CD4-positive, alpha-beta T cell treated with Interleukin-17A for 4 hours (primary cell): ENCODE data around the gene SOST.

Experiments
- DNase-seq: peaks from one replicate; pipeline ENCODE4 v3.0.0-alpha.2; 2020; ENCODE audit warnings: mixed read lengths

The SOST gene

DNA sequence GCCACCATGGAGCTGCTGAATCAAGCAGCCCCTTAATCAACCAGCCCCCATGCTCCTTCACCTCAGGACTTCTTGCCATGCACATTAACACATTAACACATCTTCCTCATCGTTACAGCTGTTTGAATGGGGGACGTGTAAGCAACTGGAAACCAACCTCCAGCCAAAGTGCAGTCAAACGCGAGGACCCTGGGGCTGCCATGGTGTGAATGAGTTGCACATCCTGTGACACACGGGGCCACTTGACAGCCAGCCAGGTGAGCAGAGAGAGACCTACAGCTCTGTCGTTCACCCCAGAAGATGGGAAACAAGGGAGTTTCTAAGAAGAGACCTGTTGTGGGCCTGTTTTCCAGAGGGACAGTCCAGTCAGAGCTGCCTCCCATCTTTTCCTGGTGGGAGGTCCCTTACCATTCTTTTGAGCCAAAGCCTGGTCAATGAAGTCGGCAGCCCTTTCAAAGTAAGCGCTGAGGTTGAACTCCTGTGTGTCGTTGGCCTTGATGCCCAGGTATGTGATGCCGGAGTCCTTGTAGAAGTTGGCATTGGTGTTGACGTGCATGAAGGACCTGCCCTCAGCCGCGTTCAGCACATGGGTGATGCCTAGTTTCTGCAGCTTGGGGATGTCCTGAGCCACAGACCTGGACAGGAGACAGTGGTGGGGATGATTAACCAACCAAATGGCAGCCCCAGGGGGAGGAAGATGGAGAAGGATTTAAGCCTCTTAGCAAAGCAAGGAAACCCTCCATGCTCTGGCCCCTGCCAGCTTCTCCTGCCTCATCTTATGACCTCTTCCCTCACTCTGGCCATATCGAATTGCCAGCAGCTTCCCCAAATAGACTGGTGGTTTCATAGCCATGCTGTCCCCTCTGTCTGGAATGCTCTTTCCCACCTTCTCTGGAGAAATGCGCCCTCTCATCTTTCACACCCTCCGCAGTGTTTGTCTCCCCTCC lies 16.0 kb upstream of the SOST start:
- no peak for DNase-seq

DNA sequence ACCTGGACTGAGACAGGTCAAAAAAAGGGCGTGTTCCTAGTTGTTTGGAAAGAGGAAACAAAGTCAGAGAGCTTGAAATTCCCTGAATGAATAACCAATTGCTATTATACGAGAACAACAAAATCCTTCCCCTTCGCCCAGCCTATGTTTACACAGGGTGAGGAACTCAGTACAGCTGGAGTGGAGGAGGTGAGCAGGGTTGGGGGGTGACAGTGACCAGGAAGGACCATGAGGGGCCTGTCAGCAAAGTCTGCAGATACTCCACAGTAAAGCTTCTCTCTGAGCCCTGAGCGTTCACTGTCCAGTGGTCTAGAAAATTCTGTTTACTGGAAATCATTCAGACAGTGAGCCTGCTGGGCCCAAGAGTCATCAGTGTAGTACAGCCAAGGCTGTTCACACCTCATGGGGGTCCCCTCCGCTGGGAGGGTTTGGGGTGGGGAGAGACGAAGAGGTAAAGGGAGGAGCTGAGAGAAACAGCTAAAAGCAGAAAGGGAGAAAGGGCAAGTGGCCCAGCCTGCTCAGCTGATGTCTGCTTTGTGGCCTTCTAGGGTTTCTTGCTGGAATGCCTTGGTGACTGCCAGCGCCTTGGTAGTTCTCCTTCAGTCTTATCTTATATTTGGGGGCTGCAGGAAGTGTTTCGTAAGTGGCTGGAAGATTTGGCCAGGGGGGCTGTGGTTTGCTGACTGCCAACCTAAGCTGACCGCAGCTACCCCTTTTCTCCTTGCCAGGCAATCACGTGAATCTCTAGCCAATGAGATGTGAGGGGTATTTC lies 14.5 kb upstream of the SOST start:
- DNase-seq, result no peak

DNA sequence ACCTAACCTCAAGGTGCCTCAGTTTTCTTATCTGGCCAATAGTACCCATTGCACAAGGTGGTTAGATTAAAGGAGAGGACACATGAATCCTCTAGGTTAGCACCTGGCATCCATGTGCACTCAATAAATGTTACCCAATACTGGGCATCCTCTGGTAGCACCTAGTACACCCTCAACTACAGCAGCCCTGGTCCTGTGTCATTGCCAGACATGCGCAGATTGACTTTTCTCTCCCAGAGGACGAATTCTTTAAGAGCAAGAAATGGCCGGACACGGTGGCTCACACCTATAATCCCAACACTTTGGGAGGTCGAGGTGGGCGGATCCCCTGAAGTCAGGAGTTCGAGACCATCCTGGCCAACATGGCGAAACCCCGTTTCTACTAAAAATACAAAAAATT lies 12.9 kb upstream of the SOST start:
- DNase-seq, result no peak

DNA sequence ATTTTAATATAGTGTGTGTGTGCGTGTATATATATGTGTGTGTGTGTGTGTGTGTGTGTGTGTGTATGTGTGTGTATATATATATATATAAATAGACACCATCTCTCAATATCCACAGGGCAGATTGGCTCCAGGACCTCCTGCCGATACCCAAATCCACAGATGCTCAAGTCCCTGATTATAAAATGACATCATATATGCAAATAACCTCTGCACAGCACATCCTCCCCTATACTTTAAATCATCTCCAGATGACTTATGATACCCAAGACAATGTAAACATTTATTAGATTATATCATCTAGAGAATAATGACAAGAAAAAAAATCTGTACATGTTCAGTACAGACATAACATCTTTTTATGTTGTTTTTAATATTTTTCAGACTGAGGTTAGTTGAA lies 12.4 kb upstream of the SOST start:
- DNase-seq, result no peak

DNA sequence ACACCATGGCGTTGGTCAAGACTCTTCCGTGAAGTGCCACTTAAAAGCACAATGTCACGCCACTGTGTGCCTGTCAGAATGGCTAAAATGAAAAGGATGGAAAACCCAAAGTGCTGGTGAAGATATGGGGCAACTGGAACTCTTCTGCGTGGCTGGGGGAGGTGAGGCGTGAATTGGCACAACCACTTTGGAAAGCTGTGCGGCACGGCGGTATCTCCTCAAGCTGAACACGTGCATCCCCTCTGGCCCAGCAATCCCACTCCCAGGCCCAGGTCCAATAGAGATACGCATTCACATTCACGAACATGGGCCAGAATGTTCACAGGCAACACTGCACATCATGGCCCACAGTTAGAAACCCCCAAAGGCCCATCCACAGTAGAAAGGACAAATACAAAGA lies 11.3 kb upstream of the SOST start:
- no peak for DNase-seq

DNA sequence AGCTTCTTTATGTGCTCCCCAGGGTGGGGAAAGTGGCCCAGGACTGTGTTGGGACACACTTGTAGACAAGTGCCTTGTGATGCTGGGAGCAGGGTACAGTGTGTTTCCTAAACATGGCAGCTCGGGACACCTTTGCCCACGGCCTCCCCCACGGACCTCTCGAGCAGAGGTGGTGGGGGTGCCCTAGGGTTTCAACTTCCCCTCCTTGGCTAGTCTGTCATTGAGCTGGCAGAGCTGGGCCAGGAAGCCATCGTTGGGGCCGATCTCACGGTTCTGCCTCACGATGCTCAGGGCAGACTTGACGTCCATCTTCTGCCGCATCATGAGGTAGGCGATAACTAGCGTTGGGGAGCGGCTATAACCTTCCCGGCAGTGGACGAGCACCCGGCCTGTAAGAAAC lies 10.8 kb upstream of the SOST start:
- no peak for DNase-seq

DNA sequence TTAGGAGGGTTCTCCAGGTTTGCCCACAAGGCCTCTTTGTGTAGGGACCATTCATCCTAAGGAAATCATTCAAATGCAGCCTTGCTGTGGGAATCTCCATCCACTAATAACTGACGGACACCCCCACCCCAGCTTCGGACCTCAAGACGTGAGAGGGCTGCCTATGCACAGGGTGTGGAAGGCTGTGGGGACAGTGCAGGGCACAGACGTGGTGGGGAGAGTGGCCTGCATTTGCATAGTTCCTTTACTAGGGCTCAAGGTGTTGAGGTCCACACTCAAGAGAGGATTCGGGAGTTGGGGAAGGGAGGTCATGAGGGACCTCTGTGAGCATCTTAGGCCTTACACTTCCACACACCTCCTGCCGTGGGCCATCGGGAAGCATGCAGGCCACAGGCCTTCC lies 10.4 kb upstream of the SOST start:
- no peak for DNase-seq

DNA sequence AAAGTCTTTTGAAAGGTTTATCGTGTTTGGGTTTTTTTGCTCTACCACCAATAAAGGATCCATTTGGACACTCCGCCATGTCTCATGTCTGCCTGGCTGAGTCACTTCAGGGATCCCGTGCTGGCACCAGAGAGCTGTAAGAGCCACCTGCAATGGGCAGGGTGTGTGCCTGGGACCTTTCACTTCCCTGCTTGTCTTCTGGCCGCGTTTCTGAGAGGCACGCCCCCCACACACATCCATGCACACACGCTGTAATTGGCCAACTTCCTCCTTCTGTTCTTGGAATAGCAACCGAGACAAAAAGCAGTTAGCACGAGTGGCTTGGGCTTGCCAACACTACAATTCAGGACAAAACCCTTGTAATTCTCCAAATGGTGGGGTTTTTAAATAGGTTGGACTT lies 9.8 kb upstream of the SOST start:
- DNase-seq, result no peak

DNA sequence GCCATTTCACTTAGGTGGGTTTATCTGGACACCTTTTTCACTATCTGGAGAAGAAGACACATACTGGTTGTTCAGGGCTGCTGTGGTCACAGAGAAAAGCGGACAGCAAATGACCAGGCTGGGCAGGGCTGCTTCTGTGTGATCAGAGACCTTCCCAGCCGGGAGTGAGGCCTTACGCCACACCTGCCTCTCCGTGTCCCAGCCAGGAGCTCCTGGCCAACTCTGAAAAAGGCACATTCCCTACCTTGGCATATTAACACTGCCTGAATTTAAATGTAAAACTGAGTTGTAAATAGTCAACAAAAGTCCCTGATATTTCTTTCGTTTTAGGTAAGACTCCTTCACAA lies 9.1 kb upstream of the SOST start:
- no peak for DNase-seq

DNA sequence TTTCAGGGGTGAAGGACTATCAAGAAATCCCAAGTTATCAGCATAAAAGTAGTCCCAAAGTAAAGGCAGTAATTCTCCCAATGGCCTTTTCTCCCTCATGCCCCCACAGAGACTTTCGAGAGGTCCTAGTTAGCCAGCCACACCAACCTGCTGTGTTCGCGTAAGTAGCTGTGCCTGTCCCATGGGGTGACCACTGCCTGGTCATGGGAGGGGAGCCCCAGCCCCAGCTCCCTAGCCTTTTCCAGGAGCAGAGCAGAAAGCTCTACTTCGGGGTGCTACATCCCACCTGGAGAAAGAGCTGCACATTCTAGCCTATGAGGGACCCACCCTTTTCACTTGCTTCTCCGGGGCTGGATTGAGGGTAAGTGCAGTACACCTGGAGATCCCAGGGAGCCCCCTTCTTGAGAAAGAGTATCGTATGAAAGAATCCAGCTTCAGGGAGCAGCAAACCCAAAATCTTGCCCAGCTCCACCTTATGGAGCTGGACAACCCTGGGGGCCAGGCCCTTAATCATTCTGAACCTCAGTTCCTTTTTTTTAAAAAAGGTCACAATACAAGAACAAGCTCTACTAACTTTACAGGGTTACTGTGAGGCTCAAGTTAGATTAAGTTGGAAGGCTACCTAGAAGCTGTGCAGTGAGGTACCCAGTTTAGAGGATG lies 8.6 kb upstream of the SOST start:
- no peak for DNase-seq

DNA sequence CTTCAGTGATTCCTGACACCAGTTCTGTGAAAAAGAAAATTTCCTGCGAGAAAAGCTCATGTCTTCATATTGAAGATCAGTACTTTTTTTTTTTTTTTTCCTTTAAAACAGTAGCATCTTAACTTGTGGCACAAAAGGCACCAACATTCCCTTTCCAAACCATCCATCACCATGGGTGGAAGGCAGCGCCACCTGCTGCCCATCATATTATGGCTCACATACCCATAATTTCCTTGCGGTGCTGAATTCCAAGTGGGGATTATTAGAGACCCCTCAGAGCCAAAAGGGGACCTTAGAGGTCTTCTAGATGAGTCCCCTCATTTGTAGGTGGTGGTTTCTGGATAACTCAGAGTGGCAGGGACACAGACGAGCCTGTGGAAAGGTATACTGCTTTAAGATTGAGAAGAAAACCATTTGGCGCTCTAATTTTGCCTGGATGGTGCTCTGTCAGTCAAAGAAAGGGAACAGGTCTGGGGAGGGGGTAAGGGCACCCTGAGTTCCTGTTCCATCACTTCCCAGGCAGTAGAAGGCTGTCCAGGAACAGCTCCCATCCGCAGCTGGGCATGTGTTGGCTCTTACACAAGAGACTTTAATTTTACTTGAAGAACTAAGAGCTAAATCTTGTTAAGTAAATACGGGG lies 7.9 kb upstream of the SOST start:
- peak; percentile 68 for DNase-seq

DNA sequence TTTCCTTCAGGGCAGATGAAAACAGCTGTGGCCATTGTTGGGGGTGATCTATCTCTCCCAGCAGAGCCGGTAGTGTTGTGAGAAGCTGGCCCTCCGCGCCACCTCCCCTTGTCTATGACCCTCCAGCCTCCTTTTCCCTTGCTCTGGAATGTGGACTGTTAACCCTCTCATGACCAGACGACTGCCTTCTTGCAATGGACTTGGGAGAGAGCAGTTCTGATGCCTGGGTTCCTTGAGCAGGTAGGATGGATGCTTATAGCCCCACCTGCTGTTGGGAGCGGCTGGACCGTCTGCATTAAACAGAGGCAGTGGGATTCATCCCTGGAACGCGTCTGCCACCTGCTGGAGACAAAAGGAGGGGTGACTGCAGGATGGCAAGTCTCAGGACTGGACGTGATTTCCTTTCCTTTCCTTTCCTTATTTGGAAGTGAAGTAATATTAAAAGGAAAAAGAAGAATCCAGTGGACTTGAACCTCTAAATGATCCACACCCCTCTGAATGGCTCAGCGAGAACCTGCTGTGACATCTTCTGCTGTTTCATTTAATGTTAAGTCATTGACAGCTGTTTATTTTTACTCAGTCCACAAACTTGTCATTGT lies 1.8 kb upstream of the SOST start:
- DNase-seq, result peak; percentile 93

DNA sequence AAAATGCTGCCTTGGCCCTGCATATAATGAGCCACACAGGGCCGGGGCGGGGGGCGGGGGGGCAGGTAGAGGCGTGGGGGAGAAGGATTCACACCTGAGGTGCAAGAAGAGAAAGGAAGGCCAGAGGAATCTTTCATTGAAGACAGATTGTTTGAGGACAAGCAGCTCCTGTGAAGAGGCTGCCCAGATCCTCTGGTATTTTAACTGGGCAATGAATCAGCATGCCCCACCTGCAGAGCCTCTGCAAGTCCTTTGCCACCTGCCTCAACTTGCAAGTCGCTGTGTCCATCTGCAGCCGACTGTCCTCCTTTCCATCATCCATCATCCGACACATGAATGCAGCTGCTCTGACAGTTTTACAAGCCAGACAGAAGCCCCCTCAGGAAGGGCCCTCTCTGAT lies 1.2 kb upstream of the SOST start:
- DNase-seq, result no peak

DNA sequence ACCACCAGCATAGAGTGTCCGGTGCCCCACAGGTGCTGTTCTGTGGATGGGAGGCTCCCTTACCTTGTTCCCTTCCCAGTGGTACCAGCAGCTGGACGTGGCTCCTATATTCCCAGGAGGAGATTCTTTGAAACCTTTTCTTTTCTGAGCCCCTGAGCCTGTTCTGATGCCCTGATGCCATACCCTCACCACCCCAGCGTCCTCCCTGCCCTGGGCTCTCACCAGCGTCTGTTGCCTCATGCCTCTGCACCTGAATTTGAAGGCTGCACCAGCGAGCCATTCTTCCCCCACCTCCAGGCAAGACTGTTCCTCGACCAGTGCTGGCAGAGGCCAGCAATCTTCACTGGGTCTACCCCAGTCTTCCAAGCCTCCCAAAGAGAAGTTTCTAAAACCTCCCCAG lies 505 bp downstream of the SOST start:
- no peak for DNase-seq

DNA sequence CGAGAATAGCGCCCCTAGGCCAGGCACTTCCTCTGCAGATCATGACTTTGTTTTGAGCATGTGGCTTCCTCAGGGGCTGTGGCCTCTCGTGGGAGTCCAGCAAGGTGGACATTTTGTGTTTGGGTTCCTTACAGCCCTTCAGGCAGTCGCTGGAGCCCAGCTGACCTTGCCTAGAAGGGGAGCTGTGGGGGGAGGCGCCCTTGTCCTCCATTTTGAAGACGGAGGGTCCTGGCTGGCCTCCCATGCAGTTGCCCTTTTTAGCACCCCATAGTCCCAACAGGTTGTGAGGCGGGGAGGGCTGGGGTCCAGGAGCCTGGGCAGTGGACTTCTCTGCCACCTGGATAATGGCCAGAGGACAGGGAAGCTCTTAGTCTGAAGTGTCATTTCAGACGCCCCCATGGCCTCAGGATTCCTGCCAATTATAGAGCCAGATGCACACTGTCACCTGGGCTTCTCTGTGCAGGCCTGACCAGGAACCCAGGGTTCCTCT lies 1.4 kb downstream of the SOST start:
- DNase-seq, result no peak

DNA sequence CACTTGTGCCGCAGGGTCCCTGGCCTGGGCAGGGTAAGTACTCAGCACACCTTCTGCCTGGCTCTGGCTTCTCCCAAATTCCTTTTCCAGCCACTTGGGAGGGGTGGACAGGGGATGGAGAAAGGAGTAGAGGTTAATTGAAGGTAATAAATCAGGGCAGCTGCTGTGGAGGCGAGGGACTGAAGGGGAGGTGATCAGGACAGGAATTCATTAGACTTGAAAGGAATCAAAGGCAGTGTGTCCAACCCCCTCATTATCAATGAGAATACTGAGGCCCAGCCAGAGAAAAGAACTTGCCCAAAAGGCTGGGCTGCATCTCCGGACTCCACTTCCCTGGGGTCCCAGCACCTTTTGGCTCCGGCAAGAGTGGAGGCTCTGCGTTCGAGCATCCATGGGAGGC lies 2.4 kb downstream of the SOST start:
- DNase-seq, result no peak

DNA sequence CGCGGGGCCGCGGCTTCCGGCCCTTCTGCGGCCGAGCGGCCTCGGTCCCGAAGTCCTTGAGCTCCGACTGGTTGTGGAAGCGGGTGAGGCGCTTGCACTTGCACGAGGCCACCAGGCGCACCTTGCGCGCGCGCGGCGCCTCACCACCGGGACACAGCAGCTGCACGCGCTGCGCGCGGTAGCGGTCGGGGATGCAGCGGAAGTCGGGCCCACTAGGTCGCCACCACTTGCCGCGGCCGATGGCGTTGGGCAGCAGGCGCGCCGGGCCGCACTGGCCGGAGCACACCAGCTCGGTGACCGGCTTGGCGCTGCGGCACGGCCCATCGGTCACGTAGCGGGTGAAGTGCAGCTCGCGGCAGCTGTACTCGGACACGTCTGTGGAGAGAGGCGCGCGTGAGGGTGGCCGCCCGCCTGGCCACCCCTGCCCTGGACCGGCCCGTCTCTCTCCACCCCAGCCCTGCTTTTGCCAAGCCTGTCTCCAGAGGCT lies 3.2 kb downstream of the SOST start:
- no peak for DNase-seq

DNA sequence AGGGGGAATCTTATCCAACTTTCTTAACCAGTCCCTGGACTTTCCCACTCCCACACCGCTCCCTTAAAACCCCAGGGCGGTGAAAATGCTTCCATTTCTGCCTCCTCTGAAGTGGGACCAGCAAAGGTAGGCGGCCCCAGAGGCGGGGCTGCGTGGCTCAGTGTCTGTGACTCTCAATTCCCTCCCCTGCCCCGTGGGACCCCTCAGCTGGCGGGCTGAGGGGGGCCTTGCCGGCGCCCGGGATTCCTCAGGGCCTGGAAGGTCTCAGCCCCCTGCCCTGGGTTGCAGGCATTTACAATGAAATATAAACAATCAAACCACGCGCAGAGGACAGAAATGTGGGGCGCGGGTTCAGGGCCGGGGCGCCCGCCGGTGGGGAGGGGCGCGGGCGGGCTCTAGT lies 3.6 kb downstream of the SOST start:
- DNase-seq, result no peak

DNA sequence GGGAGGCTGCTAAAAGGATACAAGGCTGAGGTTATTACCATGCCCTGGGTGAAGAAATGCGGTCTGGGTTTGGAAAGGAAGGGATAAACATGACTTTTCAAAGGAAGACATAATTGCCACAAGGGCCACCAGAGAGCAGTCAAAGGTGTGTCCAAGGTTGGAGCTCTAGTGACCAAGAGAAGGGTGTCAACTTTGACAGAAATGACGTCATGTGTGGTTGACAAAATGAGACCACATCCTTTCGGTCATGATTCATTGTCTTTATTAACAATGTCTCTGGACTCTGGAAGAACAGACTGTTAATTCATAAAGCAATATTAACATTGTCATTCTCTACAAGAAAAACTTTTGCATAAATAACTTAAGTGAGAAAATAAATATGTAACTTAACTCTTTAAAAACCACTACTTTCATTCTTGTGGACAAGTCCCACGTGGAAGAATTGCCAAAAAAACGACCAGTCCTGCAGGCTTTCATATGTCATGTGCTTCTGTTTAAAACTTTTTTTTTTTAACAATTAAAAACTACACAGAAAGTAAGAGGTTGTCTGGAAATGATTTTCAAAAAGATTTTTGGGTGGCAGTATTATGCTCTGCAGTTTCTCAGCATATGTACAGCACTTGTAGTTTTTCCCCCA lies 5.0 kb downstream of the SOST start:
- DNase-seq, result no peak

DNA sequence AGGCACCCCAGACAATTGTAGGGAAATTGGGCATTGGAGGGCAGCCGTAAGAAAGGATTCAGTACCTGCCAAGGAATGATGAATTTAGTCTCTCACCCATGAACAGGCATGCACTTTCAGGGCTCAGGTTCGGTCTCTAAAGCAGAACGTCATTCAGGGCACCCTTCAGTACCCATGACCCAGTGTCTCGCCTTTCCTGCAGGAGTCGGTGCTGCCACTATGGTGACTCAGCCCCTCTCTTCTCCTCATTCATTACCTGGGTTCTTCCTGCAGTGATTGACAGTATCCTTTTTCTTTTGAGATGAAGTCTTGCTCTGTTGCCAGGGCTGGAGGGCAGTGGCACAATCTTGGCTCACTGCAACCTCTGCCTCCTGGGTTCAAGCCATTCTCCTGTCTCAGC lies 8.4 kb downstream of the SOST start:
- no peak for DNase-seq

DNA sequence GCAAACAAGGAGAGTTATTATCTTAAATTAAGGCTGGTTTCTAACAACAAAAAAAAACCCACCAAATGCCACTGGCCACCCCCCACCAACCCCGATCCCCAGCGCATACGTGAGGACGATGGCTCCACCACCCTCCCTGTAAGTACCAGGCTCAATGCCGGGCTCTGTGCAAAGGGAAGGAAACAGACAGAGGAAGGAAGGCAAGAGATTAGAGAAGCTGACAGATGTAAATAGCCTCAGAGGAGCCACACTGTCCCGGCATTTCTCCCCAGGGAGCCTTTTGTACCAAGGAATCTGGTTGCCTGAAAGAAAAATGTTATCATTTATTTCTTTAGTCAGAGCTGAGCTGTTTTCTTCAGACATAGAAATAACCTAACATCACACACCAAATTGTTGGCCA lies 13.1 kb downstream of the SOST start:
- DNase-seq, result no peak

DNA sequence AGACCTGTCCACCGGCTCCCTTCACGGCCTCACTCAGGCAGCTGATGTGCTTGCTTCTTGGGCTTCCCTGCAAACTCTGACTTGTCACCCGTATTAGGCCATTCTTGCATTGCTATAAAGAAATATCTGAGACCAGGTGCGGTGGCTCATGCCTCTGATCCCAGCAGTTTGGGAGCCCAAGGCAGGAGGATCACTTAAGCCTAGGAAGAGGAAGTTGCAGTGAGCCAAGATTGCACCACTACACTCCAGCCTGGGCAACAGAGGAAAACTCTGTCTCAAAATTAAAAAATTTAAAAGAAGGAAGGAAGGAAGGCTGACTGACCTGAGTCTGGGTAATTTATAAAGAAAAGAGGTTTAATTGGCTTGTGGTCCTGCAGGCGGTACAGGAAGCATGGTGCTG lies 17.0 kb downstream of the SOST start:
- no peak for DNase-seq
